ENCODE data around the gene EFCAB12.
"Not testable (repeated sequence)": the region's sequence is repeated elsewhere in the genome, so short reads cannot be mapped to it uniquely, and the experiment has no call there.

The EFCAB12 gene

DNA sequence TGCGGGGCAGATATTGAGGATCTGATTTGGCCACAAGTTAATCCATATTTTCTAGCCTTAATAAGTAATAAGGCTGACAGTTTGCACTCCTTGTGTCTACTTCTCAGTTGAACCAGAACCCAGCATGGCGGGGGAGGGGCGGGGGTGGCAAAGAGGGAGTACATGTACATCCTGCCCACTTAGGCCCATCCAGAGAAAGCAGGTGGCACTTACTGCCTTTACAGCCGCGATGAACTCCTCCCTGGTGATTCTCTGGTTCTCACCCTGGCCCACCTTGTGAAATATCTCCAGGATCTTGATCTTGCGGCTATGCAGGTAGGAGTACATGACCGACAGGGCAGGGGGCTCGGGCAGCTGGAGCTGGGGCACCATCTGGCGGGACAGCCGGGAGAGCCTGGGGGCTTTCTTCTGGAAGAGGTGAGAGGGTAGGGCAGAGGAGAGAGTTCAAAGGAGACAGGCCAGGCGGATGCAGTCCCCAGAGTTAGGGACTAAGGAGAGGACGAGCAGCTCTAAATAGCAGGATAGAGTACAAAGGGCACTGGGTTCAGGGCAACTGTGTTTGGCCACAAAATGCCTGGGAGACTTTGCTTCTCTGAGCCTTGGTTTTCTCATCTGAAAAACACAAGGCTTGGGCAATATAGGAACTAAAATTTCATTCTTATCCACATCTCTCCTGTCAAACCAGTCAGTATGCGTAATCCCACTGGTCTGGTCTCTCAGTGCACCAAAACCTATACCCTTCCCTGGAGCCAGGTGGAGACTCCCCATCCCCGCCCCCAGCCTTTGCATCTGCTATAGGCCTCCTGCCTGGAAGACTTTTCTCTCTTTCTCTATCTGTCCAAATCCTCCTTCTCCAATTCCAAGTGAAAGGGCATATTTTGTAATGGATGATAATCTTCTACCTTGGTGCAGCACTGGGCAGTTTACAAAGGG, 10.1 kb downstream of the EFCAB12 start:
- no peak for DNase-seq

DNA sequence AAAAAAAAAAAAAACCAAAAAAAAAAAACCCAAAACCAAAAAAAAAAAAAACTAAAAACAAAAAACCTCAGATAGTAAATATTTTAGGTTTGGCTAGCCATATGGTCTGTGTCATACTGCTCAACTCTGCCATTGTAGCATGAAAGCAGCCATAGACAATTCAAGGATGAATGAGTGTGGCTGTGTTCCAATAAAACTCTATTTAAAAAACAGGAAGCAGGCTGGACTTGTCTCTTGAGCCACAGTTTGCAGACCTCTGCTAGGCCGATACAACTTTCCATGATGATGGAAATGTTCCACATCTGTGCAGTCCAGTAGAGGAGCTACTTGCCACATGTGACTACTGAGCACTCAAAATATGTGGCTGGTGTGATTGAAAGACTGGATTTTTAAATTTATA, 11.1 kb downstream of the EFCAB12 start:
- DNase-seq = no peak

DNA sequence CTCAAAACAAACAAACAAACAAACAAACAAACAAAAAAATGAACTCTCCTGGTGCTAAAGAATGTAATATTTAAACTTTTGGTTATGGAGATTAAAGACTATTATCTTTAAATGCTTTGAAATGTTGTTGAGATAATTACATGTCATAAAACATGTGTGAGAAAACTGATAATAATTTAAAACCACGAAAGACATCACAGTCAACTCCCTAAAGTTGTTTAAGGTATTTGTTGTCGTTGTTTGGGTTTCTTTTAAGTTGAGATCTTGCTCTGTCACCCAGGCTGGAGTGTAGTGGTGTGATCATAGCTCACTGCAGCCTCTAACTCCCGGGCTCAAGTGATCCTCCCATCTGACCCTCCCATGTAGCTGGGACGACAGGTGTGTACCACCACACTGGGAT, 12.0 kb downstream of the EFCAB12 start:
- DNase-seq = no peak

DNA sequence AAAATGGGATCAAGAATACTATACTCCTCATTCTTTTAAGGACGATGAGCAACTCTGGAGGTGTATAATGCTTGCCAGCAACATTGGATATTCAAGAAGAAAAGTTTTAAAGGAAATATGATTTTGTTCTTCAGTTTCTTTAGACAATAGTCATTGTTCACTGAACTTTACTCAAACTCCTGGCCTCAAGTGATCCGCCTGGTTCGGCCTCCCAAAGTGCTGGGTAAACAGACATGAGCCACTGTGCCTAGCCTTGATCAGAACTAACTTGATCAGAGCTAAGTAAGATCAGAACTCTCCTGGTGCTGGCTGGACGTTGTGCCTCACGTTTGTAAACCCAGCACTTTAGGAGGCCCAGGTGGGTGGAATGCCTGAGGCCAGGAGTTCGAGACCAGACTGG, 12.6 kb downstream of the EFCAB12 start:
- DNase-seq = no peak

GRCh38 chr3:129415378-129415777, 13.1 kb downstream of the EFCAB12 start:
- no peak for DNase-seq

GRCh38 chr3:129413687-129414506, 14.5 kb downstream of the EFCAB12 start:
- no peak for DNase-seq

GRCh38 chr3:129413238-129413637, 15.2 kb downstream of the EFCAB12 start:
- not testable (repeated sequence) for DNase-seq

DNA sequence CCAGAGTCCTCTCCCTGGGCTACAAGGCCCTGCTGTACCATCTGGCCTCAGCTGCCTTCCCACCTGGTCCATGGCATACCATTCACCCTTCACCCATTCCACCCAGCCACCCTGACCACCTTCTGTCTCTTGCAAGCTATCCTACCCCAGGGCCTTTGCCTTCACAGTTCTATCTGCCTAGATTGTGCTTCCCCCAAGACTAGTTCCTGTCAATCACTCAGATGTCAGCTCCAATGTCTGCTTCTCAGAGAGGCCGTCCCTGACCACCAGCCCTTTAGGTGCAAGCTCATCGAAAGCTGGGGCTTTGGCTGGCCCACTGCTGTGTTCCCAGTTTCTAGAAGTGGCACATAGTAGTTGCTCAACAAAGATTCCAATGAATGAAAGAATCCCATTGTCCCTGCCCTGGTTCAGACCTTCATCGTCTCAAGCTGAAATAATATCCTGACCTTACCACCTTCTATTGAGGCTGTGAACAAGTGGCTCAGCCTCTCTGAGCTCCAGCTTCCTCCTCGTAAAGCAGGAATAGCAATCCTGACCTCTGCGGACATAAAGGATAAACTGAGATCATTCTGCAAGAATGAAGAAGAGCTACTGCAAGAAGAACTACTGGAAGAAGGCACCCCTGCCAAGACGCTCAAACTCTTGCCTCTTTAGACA, 15.8 kb downstream of the EFCAB12 start:
- DNase-seq = no peak

DNA sequence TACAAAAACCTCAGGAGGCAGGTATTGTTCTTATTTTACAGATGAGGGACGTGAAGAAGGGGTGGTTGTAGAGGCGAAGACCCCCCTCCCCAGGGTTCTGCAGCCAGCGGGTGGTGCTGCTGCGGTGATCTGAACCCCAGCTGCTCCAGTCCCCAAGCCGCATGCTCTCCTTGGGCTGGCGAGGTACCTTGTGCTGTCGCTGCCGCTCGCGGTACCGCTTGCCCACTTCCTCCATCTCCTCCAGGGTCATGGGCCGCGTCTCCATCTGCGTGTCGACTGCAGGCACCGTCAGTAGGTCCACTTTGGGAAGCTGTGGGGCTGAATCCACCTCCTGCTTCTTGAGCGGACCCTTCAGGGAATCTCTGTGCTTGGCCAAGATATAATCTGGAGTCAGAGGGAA, 17.5 kb downstream of the EFCAB12 start:
- no peak for DNase-seq

DNA sequence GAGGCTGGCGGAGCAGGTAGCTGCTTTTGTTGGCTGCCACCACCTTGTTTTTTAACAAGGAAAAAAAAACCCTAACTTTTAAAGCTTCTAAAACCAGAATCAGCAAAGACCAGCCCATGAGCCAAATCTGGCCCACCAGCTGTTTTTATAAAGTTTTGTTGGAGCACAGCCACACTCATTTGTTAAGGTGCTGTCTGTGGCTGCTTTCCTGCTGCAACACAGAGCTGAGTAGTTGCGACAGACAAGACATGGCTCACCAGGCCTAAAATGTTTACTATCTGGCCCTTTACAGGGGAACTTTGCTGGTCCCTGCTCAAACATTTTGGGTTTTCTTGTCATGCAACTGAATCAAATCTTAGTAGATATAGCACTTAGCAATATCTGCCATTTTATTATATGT, 18.9 kb downstream of the EFCAB12 start:
- DNase-seq = no peak

GRCh38 chr3:129404610-129405009, 23.8 kb downstream of the EFCAB12 start:
- DNase-seq = no peak

DNA sequence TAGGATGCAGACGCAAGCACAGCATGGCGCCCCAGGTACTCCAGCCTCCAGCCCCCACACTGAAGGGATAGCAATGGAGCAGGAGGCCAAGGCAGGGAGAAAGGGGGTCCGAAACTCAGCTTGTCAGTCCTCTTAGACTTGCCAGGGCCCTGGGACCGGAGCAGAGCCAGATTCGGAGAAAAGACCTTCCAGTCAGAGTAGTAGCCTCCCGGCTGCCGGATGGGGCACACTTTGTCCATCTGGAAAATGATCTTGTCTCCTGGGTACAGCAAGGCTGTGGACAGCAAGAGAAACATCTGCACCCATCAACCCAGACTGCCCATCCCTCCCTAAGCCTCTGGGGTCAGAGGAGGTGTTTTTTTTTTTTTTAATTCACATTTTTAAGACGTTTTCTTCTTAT, 24.3 kb downstream of the EFCAB12 start:
- DNase-seq = no peak

- DNase-seq = no peak
Measured at GRCh38 chr3:129403450-129403849, 25.0 kb downstream of the EFCAB12 start.

GRCh38 chr3:129402616-129403015, 25.8 kb downstream of the EFCAB12 start:
- no peak for DNase-seq

DNA sequence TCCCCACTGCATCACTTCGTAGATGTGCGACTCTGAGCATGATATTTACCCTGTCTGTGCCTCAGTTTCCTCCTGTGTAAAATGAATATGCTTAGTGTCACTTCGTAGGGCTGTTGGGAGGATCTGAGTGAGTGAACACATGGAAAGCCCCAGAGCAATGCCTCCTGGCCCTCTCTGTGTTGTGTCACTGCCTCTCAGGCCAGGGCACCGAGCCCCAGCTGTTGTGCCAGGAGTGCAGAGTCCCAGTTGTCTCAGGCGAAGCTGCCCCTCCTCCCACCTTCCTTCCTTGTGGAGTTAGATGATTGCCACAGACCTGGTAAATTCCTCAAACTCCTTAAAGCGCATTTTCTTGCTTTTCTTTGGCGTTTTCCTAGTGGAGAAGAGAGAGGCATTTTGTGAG, 26.2 kb downstream of the EFCAB12 start:
- DNase-seq = no peak

DNA sequence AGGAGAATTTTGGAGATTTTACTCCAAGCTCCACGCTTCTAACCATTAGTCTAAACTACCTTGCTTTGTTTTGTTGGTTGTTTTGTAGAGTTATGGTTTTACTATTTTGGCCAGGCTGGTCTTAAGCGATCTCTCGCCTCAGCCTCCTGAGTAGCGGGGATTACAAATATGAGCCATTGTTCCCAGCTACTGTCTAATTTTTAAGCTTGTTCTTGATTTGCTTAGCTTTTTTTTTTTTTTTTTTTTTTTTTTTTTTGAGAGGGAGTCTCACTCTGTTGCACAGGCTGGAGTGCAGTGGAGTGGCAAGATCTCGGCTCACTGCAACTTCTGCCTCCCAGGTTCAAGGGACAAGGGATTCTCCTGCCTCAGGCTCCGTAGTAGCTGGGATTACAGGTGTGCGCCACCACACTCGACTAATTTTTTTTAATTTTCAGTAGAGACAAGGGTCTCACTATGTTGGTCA, 28.5 kb downstream of the EFCAB12 start:
- DNase-seq = no peak

DNA sequence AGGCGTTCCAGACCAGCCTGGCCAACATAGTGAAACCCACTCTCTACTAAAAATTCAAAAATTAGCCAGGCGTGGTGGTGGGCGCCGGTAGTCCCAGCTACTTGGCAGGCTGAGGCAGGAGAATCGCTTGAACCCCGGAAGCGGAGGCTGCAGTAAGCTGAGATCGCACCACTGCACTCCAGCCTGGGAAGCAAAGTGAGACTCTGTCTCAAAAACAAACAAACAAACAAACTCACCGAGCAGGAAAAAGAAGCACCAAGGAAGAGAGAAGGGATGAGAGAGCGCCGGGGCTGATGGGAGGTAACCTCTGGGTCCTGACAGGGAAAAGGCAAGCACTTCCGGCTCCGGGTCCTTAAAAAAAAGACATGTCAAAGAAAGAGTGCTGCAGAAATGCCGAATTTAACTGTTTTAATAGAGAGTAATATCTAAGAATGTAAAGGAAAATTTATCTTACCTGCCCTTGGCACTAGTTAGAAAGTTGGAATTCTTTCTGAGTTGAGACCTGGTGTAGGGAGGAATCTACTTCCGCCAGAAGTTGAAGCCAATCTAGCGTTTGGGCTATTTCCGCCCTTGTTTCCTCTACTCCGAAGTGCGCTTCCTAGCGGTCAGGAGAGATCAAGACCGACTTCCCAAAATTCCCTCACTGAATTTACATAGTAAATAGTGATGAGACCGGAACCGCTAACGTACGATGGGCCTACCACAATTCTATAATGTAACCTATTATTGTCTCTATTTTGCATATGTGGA, 29.1 kb downstream of the EFCAB12 start:
- DNase-seq = peak; percentile 85

DNA sequence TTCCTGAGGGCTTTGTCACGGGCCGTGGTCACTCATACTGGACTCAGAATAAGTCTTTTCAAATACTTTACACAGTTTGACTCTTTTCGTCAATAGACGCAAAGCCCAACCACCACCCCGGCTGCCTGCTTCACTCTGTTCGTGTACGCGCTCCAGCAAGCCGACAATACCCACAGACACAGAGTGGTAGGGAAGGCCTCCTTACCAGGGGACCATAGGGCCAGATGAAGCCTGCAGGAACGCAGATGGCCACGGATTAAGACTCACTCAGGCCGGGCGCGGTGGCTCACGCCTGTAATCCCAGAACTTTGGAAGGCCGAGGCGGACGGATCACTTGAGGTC, 29.7 kb downstream of the EFCAB12 start:
- DNase-seq = peak; percentile 7

- DNase-seq = not testable (repeated sequence)
Measured at GRCh38 chr3:129393760-129394564, 34.5 kb downstream of the EFCAB12 start.

- DNase-seq = no peak
Measured at GRCh38 chr3:129393271-129393670, 35.2 kb downstream of the EFCAB12 start.

- DNase-seq = not testable (repeated sequence)
Measured at GRCh38 chr3:129392106-129392887, 36.1 kb downstream of the EFCAB12 start.
